Prostate gland (tissue), 2 donors: ENCODE data around the gene CSNK1G3. TPM values are rescaled to one million over a fixed set of nuclear protein-coding genes. Genes with fewer than 3 reads are reported as not detected.

Source experiments
- DNase-seq: peaks from one replicate; pipeline ENCODE4 v3.0.0-alpha.2; 2019; ENCODE audit warnings: low spot score
- H3K27ac ChIP-seq, 2 donors: fragments of 200-600 bp; sonication (generic); 2 replicates each; pipeline ENCODE4 v1.5.1; 2017 to 2019
- H3K27me3 ChIP-seq: fragments of 200-600 bp; sonication (generic); replicated peaks from 2 replicates; pipeline ENCODE4 v1.5.1; 2019; ENCODE audit not compliant: insufficient read depth
- H3K36me3 ChIP-seq, 2 donors: fragments of 200-600 bp; sonication (generic); 1 replicate in 1 of 2; 2 replicates in 1 of 2; pipeline versions ENCODE4 v1.5.1 to v1.8.1; 2017 to 2019
- H3K4me1 ChIP-seq: fragments of 200-600 bp; sonication (generic); replicated peaks from 2 replicates; pipeline ENCODE4 v1.5.1; 2019
- H3K4me3 ChIP-seq, 2 donors: fragments of 200-600 bp; sonication (generic); 2 replicates each; pipeline ENCODE4 v1.5.1; 2017 to 2019
- H3K9me3 ChIP-seq: fragments of 200-600 bp; sonication (generic); 2 replicates; pipeline ENCODE4 v1.5.1; 2017
- CTCF ChIP-seq, 4 experiments: fragments of 200-600 bp in 2 of 4; fragments of 450-650 bp in 2 of 4; sonication (generic) in 2 of 4; IDR thresholded peaks; 1 replicate in 3 of 4; 2 replicates in 1 of 4; pipeline ENCODE4 v1.5.1; 2016 to 2019; ENCODE audit warnings: antibody characterized with exemption in 4 of 4, mild to moderate bottlenecking in 2 of 4, moderate library complexity in 2 of 4
- POLR2A ChIP-seq: fragments of 450-650 bp; IDR thresholded peaks from one replicate; pipeline ENCODE4 v1.6.1; 2016; ENCODE audit warnings: antibody characterized with exemption, mild to moderate bottlenecking
- POLR2AphosphoS5 ChIP-seq: sonication (generic); formaldehyde crosslinking; IDR thresholded peaks from one replicate; pipeline ENCODE4 v1.6.1; 2017; ENCODE audit warnings: antibody characterized with exemption
- WGBS: methylation state at CpG from one replicate; pipeline ENCODE4 v1.1.5; 2018; 5-methylcytosine and 5-hydroxymethylcytosine counted together
- intact Hi-C: fragments of 100-400 bp; cut with DNase I; formaldehyde crosslinking; loops from one replicate; pipeline ENCODE4 v1.14.2; 2022
- total RNA-seq, 2 donors: library from RNA; depleted of rRNA; stranded (reverse); fragments of >200 nt; gene quantifications; one replicate each; pipeline ENCODE4 v1.1.0, GENCODE V29; 2016

Gene CSNK1G3
- total RNA-seq, 2 donors from 2014 or later = 37.1 to 43.1 TPM

DNA sequence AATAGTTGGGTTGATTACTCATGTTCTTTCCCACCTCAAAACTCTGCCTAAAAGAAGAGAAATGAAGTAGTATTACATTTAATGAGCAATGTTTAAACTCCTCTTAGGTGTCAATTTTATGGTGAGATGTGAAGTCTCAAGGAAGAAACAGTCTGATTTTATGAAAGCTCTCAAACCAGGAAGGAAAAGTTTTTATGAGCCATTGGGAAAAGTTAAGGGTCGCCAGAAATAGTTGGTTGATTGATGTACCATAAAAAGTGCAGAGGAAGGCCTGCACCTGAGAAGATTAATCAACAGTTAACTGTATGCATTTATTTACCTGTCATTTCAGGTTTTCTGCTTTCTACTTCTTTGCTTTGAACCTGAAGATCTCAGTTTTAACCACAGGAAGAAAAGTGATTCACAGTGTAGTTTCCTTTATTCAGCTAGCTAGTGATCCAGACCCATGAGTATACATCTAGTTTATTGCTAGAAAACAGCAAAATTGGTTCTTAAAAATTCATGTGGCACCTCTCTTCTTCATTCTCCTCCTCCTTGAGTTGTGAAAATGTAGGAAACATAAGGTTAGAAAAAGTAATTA is 133.1 kb downstream of the CSNK1G3 start:
- no peaks in the 10 kb centered on the region for H3K36me3 ChIP-seq
- no peaks in the 10 kb centered on the region for H3K27me3 ChIP-seq
- TF ChIP-seq POLR2AphosphoS5 = no peak
- no peak for TF ChIP-seq POLR2A
- TF ChIP-seq CTCF (IDR thresholded peaks at IDR 0.05) = no peak
- no peaks in the 10 kb centered on the region for H3K4me1 ChIP-seq
- H3K27ac ChIP-seq = no peak overlapping the region
- H3K9me3 ChIP-seq = no peaks in the 10 kb centered on the region
- WGBS = 5% methylated on average over 1 of the region's 1 CpG
- intact Hi-C loops = no loop called here
- DNase-seq = no peak
- H3K4me3 ChIP-seq = no peak overlapping the region

DNA sequence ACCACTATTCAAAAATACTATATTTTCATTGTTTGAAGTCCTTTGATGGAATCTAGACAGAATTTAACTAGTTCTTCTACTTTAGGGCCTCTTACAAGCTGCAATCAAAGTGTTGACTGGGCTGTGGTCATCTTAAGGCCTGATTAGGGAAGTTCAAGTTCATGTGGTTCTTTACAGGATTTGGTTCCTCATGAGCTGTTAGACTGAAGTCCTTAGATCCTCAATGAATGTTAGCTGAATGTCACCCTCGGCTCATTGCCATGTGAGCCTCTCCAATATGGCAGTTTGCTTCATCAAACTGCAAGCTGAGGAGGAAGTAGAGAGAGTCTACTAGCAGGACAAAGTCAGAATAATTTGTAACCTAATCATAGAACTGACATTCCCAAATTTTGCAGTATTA is 135.1 kb downstream of the CSNK1G3 start:
- intact Hi-C loops = no loop called here
- H3K27ac ChIP-seq = no peak overlapping the region
- no peak overlapping the region for H3K4me3 ChIP-seq
- TF ChIP-seq POLR2A (no peak), POLR2AphosphoS5 (no peak), CTCF (IDR thresholded peaks at IDR 0.05) (no peak)
- no peaks in the 10 kb centered on the region for H3K36me3 ChIP-seq
- no peaks in the 10 kb centered on the region for H3K9me3 ChIP-seq
- WGBS = 88% methylated on average over 1 of the region's 1 CpG
- no peaks in the 10 kb centered on the region for H3K27me3 ChIP-seq
- no peaks in the 10 kb centered on the region for H3K4me1 ChIP-seq
- no peak for DNase-seq

DNA sequence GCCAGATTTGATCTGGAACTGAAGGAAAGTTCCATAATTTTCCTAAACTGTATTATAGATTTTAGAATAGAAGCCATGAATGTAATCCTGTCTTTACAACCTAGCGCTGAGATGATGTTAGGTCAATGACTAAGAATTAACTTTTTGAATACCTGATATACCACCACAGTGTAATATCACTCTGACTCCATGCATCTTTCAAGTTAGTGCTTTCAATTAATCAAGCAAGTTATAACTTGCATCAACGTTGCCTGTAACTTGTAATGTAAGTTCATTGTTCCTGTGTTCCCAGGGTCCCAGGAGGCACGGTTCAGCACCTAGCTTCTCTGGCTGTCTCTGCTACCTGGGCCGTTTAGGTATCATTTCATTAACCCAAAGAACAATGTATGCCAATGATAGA is 139.3 kb downstream of the CSNK1G3 start:
- Histone ChIP-seq H3K4me1 (no peaks in the 10 kb centered on the region), H3K9me3 (no peaks in the 10 kb centered on the region), H3K4me3 (no peak overlapping the region), H3K36me3 (no peaks in the 10 kb centered on the region), H3K27ac (no peak overlapping the region), H3K27me3 (no peaks in the 10 kb centered on the region)
- no peak for TF ChIP-seq POLR2A
- 43% methylated on average over 4 of the region's 4 CpGs for WGBS
- intact Hi-C loops = no loop called here
- DNase-seq = no peak

DNA sequence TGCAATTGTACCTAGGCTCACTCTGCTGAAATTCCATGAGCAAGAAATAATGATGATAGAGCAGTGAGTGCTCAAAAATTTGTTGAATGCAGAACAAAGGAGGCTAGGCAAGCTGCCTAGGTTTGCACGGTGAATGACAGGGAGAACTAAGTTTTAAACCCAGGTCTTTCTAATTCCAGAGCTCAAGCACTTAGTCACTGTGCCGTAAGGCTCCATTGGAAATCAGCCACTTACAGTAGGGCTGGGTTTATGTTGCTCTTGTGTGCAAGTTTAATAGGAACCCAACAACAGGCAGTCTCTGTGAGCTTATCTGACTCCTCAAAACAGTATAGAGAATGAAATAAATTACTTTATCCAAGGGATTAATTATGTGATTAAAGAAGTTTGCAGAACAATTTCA is 147.0 kb downstream of the CSNK1G3 start:
- Histone ChIP-seq H3K27me3 (no peaks in the 10 kb centered on the region), H3K27ac (no peak overlapping the region), H3K9me3 (no peaks in the 10 kb centered on the region), H3K36me3 (no peaks in the 10 kb centered on the region), H3K4me1 (no peaks in the 10 kb centered on the region), H3K4me3 (no peak overlapping the region)
- no peak for DNase-seq
- 98% methylated on average over 2 of the region's 2 CpGs for WGBS
- no peak for TF ChIP-seq POLR2A
- TF ChIP-seq POLR2AphosphoS5 = no peak
- TF ChIP-seq CTCF (IDR thresholded peaks at IDR 0.05) = no peak
- intact Hi-C loops = no loop called here

GRCh38 chr5:123659495-123659894 is 147.5 kb downstream of the CSNK1G3 start:
- intact Hi-C loops = no loop called here

More at GRCh38 chr5:123659495-123659894, 147.5 kb downstream of the CSNK1G3 start:
- no peak overlapping the region for H3K4me3 ChIP-seq
- no peaks in the 10 kb centered on the region for H3K27me3 ChIP-seq
- H3K9me3 ChIP-seq = no peaks in the 10 kb centered on the region
- no peak for TF ChIP-seq POLR2A
- TF ChIP-seq CTCF (IDR thresholded peaks at IDR 0.05) = no peak
- TF ChIP-seq POLR2AphosphoS5 = no peak
- no peaks in the 10 kb centered on the region for H3K4me1 ChIP-seq
- no peak overlapping the region for H3K27ac ChIP-seq
- H3K36me3 ChIP-seq = no peaks in the 10 kb centered on the region
- 57% methylated on average over 2 of the region's 2 CpGs for WGBS
- DNase-seq = no peak
